IMR-90 (cell line): Measurements from ENCODE around the gene DNAJC6. TPM values are rescaled to one million over a fixed set of nuclear protein-coding genes. Genes with fewer than 3 reads are reported as not detected.

Experiments used
- ATAC-seq: fragments of 200-7000 bp; cut with Tn5 transposase; 2 replicates; pipeline ENCODE4 v1.9.1; 2020; ENCODE audit warnings: low read depth, mild to moderate bottlenecking, moderate library complexity
- BruUV-seq: library from RNA; stranded (reverse); fragments of 400-500 nt; replicated peaks from 2 replicates; lab custom pipeline; 2021; lab: Mats Ljungman, UMichigan
- CTCF ChIA-PET: fragments of 300-600 bp; formaldehyde crosslinking; extraction: SDS; loops from one replicate; lab custom pipeline; 2021; ENCODE audit warnings: antibody characterized with exemption; lab: Yijun Ruan, JAX
- POLR2A ChIA-PET: fragments of 300-600 bp; sonication (Branson Sonifier 250); formaldehyde crosslinking; loops from one replicate; lab custom pipeline; 2022; ENCODE audit warnings: antibody characterized with exemption; ENCODE audit not compliant: unreplicated experiment; lab: Charles Lee
- DNase-seq: peaks from one replicate; pipeline ENCODE4 v3.0.0; 2013
- H2AFZ ChIP-seq: replicated peaks from 2 replicates; pipeline ENCODE3; 2013; ENCODE audit warnings: low read length, mild to moderate bottlenecking; ENCODE audit not compliant: poor library complexity
- H2AK5ac ChIP-seq: 2 replicates; pipeline ENCODE4 v1.6.1; 2013; ENCODE audit warnings: low read depth, low read length, inconsistent platforms
- H2AK9ac ChIP-seq: replicated peaks from 2 replicates; pipeline ENCODE3; 2013; ENCODE audit warnings: mild to moderate bottlenecking, low read depth, low read length, moderate library complexity; ENCODE audit not compliant: poor library complexity
- H2BK120ac ChIP-seq: 2 replicates; pipeline ENCODE4 v1.6.1; 2013; ENCODE audit warnings: low read depth, low read length, inconsistent platforms
- H2BK15ac ChIP-seq: 3 replicates; pipeline ENCODE4 v1.6.1; 2013; ENCODE audit warnings: low read depth, low read length, inconsistent platforms
- H2BK20ac ChIP-seq: 2 replicates; pipeline ENCODE4 v1.6.1; 2013; ENCODE audit warnings: low read depth, mild to moderate bottlenecking, inconsistent platforms, low read length, moderate library complexity
- H2BK5ac ChIP-seq: 2 replicates; pipeline ENCODE4 v1.6.1; 2013; ENCODE audit warnings: mild to moderate bottlenecking, low read depth, low read length, inconsistent platforms; ENCODE audit not compliant: poor library complexity, severe bottlenecking
- H3K14ac ChIP-seq: replicated peaks from 2 replicates; pipeline ENCODE4 v1.6.1; 2013; ENCODE audit warnings: low read depth, low read length, inconsistent platforms
- H3K18ac ChIP-seq: 2 replicates; pipeline ENCODE4 v1.6.1; 2013; ENCODE audit warnings: low read depth, low read length, control low read depth
- H3K23ac ChIP-seq: 2 replicates; pipeline ENCODE4 v1.6.1; 2013; ENCODE audit warnings: low read depth, low read length, inconsistent platforms
- H3K27ac ChIP-seq: 2 replicates; pipeline ENCODE4 v1.5.1; 2013; ENCODE audit warnings: mild to moderate bottlenecking, control low read depth, low read length; ENCODE audit not compliant: insufficient read depth
- H3K27me3 ChIP-seq: 2 replicates; pipeline ENCODE4 v1.6.1; 2013; ENCODE audit warnings: low read length; ENCODE audit not compliant: control insufficient read depth, insufficient read depth
- H3K36me3 ChIP-seq: 2 replicates; pipeline ENCODE4 v1.6.1; 2013; ENCODE audit warnings: low read length, mixed read lengths; ENCODE audit not compliant: control insufficient read depth, insufficient read depth
- H3K4ac ChIP-seq: 2 replicates; pipeline ENCODE4 v1.6.1; 2013; ENCODE audit warnings: low read depth, low read length, inconsistent platforms
- H3K4me1 ChIP-seq: 2 replicates; pipeline ENCODE4 v1.6.1; 2013; ENCODE audit warnings: low read length, mixed read lengths; ENCODE audit not compliant: control insufficient read depth, insufficient read depth
- H3K4me2 ChIP-seq: 2 replicates; pipeline ENCODE4 v1.6.1; 2013; ENCODE audit warnings: low read depth, mild to moderate bottlenecking, control low read depth, low read length, moderate library complexity
- H3K4me3 ChIP-seq: 2 replicates; pipeline ENCODE4 v1.5.1; 2013; ENCODE audit warnings: low read depth, mild to moderate bottlenecking, control low read depth, low read length, moderate library complexity; ENCODE audit not compliant: insufficient read depth
- H3K56ac ChIP-seq: 2 replicates; pipeline ENCODE4 v1.6.1; 2013; ENCODE audit warnings: low read length, inconsistent platforms; ENCODE audit not compliant: insufficient read depth; ENCODE audit errors: extremely low read depth
- H3K79me1 ChIP-seq, 2 experiments: 2 replicates each; pipeline ENCODE4 v1.6.1; 2013; ENCODE audit warnings: low read length in 2 of 2, inconsistent platforms in 1 of 2, low read depth in 1 of 2
- H3K9ac ChIP-seq: 2 replicates; pipeline ENCODE4 v1.6.1; 2013; ENCODE audit warnings: low read depth, low read length, control low read depth
- H3K9me1 ChIP-seq: 2 replicates; pipeline ENCODE4 v1.6.1; 2013; ENCODE audit warnings: low read length, inconsistent platforms; ENCODE audit not compliant: insufficient read depth
- H3K9me3 ChIP-seq: 2 replicates; pipeline ENCODE4 v1.6.1; 2013; ENCODE audit warnings: low read length; ENCODE audit not compliant: control insufficient read depth, insufficient read depth
- H4K20me1 ChIP-seq: 2 replicates; pipeline ENCODE4 v1.6.1; 2013; ENCODE audit warnings: low read length, inconsistent platforms; ENCODE audit not compliant: insufficient read depth
- H4K5ac ChIP-seq: 2 replicates; pipeline ENCODE4 v1.6.1; 2013; ENCODE audit warnings: mild to moderate bottlenecking, low read depth, low read length, control low read depth
- H4K8ac ChIP-seq, 2 experiments: 2 replicates each; pipeline ENCODE4 v1.6.1; 2013; ENCODE audit warnings: low read depth in 2 of 2, low read length in 2 of 2, control low read depth in 1 of 2, inconsistent platforms in 1 of 2
- H4K91ac ChIP-seq: 2 replicates; pipeline ENCODE4 v1.6.1; 2013; ENCODE audit warnings: low read depth, low read length, inconsistent platforms; ENCODE audit not compliant: insufficient read depth
- CEBPB ChIP-seq: IDR thresholded peaks from 2 replicates; pipeline ENCODE4 v1.6.1; 2012; ENCODE audit warnings: low read depth, low read length, improper control_type of control experiment
- CHD1 ChIP-seq: IDR thresholded peaks from 2 replicates; pipeline ENCODE4 v1.6.1; 2012; ENCODE audit warnings: low read depth, low read length, improper control_type of control experiment
- FOS ChIP-seq: fragments of 150-350 bp; IDR thresholded peaks from 2 replicates; pipeline ENCODE4 v1.6.1; 2016; ENCODE audit warnings: low read depth, low read length
- MAFK ChIP-seq: IDR thresholded peaks from 2 replicates; pipeline ENCODE4 v1.6.1; 2012; ENCODE audit warnings: low read depth, low read length, improper control_type of control experiment
- MAZ ChIP-seq: IDR thresholded peaks from 2 replicates; pipeline ENCODE4 v1.6.1; 2012; ENCODE audit warnings: low read depth, mild to moderate bottlenecking, low read length, improper control_type of control experiment, moderate library complexity, borderline replicate concordance
- NFE2L2 ChIP-seq: fragments of 150-350 bp; IDR thresholded peaks from 2 replicates; pipeline ENCODE4 v1.6.1; 2016; ENCODE audit warnings: low read depth, mild to moderate bottlenecking, low read length
- POLR2A ChIP-seq: IDR thresholded peaks from 2 replicates; pipeline ENCODE4 v1.6.1; 2012; ENCODE audit warnings: mild to moderate bottlenecking, low read depth, low read length
- RCOR1 ChIP-seq: IDR thresholded peaks from 2 replicates; pipeline ENCODE4 v1.6.1; 2012; ENCODE audit warnings: mild to moderate bottlenecking, low read length, improper control_type of control experiment; ENCODE audit not compliant: insufficient replicate concordance
- RFX5 ChIP-seq: IDR thresholded peaks from 2 replicates; pipeline ENCODE4 v1.8.0; 2012; ENCODE audit warnings: low read depth, mild to moderate bottlenecking, low read length, moderate library complexity
- SMC3 ChIP-seq: fragments of 150-350 bp; IDR thresholded peaks from 2 replicates; pipeline ENCODE4 v1.6.1; 2016; ENCODE audit warnings: low read depth, mild to moderate bottlenecking, antibody characterized with exemption, low read length, moderate library complexity
- WGBS, 2 experiments: methylation state at CpG; one replicate each; pipeline versions ENCODE4 v1.1.5 to v1.1.7; 2013; ENCODE audit warnings: missing lambda C conversion rate in 2 of 2; ENCODE audit not compliant: insufficient read length in 1 of 2; ENCODE audit errors: extremely low coverage in 2 of 2; 5-methylcytosine and 5-hydroxymethylcytosine counted together
- dilution Hi-C: fragments of 300-500 bp; cut with HindIII; formaldehyde crosslinking; loops from one replicate; pipeline ENCODE4 v1.14.3; 2018; ENCODE audit warnings: low sequenced_read_pairs; ENCODE audit not compliant: unreplicated experiment
- in situ Hi-C: fragments of 300-500 bp; cut with MboI; formaldehyde crosslinking; loops from 3 replicates; pipeline ENCODE4 v1.14.3; 2019; ENCODE audit warnings: low sequenced_read_pairs, inconsistent platforms, mixed read lengths
- intact Hi-C: fragments of 100-400 bp; cut with micrococcal nuclease; formaldehyde crosslinking; loops from 2 replicates; pipeline ENCODE4 v1.10.0; 2022
- polyA plus RNA-seq, 3 experiments: library from polyadenylated mRNA; depleted of rRNA; stranded (reverse); fragments of >200 nt; gene quantifications; 2 replicates each; pipeline ENCODE4 v1.2.3, GENCODE V29; 2012; ENCODE audit warnings: low replicate concordance in 1 of 3
- total RNA-seq: library from RNA; depleted of rRNA; stranded (reverse); fragments of >200 nt; gene quantifications from 2 replicates; pipeline ENCODE4 v1.2.3, GENCODE V29; 2012
- TF ChIP-seq, protein P1 (sequence below): fragments of 150-350 bp; IDR thresholded peaks from 2 replicates; pipeline ENCODE4 v1.6.1; 2017; ENCODE audit warnings: mild to moderate bottlenecking, antibody characterized with exemption, low read length, low read depth
- TF ChIP-seq, protein P2 (sequence below): fragments of 150-350 bp; IDR thresholded peaks from 2 replicates; pipeline ENCODE4 v1.6.1; 2016; ENCODE audit warnings: low read depth, mild to moderate bottlenecking, low read length, moderate library complexity, borderline replicate concordance
- TF ChIP-seq, protein P3 (sequence below): conservative IDR thresholded peaks from 2 replicates; pipeline ENCODE4 v1.5.1; 2012; ENCODE audit warnings: mild to moderate bottlenecking, low read depth, low read length, improper control_type of control experiment

The DNAJC6 gene
- total and polyA plus RNA-seq, 2 of the 4 experiments (the other 2 are of a cell fraction) = 0.05 to 0.18 TPM

- H3K23ac ChIP-seq = no peak overlapping the region
- TF ChIP-seq CHD1 (no peak), NFE2L2 (no peak), RFX5 (no peak), SMC3 (no peak), MAZ (no peak), FOS (no peak), POLR2A (no peak), RCOR1 (no peak), CEBPB (no peak), MAFK (no peak)
- TF ChIP-seq, protein P1, sequence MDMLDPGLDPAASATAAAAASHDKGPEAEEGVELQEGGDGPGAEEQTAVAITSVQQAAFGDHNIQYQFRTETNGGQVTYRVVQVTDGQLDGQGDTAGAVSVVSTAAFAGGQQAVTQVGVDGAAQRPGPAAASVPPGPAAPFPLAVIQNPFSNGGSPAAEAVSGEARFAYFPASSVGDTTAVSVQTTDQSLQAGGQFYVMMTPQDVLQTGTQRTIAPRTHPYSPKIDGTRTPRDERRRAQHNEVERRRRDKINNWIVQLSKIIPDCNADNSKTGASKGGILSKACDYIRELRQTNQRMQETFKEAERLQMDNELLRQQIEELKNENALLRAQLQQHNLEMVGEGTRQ = no peak
- TF ChIP-seq, protein P2, sequence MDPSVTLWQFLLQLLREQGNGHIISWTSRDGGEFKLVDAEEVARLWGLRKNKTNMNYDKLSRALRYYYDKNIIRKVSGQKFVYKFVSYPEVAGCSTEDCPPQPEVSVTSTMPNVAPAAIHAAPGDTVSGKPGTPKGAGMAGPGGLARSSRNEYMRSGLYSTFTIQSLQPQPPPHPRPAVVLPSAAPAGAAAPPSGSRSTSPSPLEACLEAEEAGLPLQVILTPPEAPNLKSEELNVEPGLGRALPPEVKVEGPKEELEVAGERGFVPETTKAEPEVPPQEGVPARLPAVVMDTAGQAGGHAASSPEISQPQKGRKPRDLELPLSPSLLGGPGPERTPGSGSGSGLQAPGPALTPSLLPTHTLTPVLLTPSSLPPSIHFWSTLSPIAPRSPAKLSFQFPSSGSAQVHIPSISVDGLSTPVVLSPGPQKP = no peak
- TF ChIP-seq, protein P3, sequence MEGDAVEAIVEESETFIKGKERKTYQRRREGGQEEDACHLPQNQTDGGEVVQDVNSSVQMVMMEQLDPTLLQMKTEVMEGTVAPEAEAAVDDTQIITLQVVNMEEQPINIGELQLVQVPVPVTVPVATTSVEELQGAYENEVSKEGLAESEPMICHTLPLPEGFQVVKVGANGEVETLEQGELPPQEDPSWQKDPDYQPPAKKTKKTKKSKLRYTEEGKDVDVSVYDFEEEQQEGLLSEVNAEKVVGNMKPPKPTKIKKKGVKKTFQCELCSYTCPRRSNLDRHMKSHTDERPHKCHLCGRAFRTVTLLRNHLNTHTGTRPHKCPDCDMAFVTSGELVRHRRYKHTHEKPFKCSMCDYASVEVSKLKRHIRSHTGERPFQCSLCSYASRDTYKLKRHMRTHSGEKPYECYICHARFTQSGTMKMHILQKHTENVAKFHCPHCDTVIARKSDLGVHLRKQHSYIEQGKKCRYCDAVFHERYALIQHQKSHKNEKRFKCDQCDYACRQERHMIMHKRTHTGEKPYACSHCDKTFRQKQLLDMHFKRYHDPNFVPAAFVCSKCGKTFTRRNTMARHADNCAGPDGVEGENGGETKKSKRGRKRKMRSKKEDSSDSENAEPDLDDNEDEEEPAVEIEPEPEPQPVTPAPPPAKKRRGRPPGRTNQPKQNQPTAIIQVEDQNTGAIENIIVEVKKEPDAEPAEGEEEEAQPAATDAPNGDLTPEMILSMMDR = no peak
- H3K4me2 ChIP-seq = no peak overlapping the region
- H3K9ac ChIP-seq = no peak overlapping the region
- H3K56ac ChIP-seq = no peak overlapping the region
- no peaks in the 10 kb centered on the region for H3K9me1 ChIP-seq
- no peak overlapping the region for H2AK5ac ChIP-seq
- no peaks in the 10 kb centered on the region for H3K79me1 ChIP-seq
- no peaks in the 10 kb centered on the region for H3K4me1 ChIP-seq
- H3K18ac ChIP-seq = no peak overlapping the region
- ATAC-seq (no peak), DNase-seq (no peak)
- H3K36me3 ChIP-seq = no peaks in the 10 kb centered on the region
- in situ Hi-C loops (no loop called here), intact Hi-C loops (no loop called here), dilution Hi-C loops (no loop called here)
- H3K14ac ChIP-seq = no peak overlapping the region
- no peak overlapping the region for H2BK120ac ChIP-seq
- no peak overlapping the region for H3K27ac ChIP-seq
- H2BK20ac ChIP-seq = no peak overlapping the region
- WGBS, 2 experiments = no CpG with 5 or more reads among the region's 5 CpGs
- H3K27me3 ChIP-seq = peaks cover 5% of the 10 kb centered on the region
- no peak overlapping the region for H4K5ac ChIP-seq
- no peak overlapping the region for H3K4me3 ChIP-seq
- H4K91ac ChIP-seq = no peak overlapping the region
- no peak overlapping the region for H3K4ac ChIP-seq
- H2BK15ac ChIP-seq = no peak overlapping the region
- H4K20me1 ChIP-seq = no peaks in the 10 kb centered on the region
- ChIA-PET POLR2A (no interaction called here), CTCF (no interaction called here)
- H2AK9ac ChIP-seq = no peak overlapping the region
- no peaks in the 10 kb centered on the region for H3K9me3 ChIP-seq
- H2BK5ac ChIP-seq = no peak overlapping the region
- no TSS peak for BruUV-seq
- no peak overlapping the region for H4K8ac ChIP-seq
- no peak overlapping the region for H2AFZ ChIP-seq
Measured at GRCh38 chr1:65278376-65279069, 30.8 kb upstream of the DNAJC6 start.
